Measurements from ENCODE around the gene FARSB. TPM values are rescaled to one million over a fixed set of nuclear protein-coding genes. Genes with fewer than 3 reads are reported as not detected.

Gene FARSB
- polyA plus RNA-seq, 1 donor from 2014 or later, result 15.2 TPM

DNA sequence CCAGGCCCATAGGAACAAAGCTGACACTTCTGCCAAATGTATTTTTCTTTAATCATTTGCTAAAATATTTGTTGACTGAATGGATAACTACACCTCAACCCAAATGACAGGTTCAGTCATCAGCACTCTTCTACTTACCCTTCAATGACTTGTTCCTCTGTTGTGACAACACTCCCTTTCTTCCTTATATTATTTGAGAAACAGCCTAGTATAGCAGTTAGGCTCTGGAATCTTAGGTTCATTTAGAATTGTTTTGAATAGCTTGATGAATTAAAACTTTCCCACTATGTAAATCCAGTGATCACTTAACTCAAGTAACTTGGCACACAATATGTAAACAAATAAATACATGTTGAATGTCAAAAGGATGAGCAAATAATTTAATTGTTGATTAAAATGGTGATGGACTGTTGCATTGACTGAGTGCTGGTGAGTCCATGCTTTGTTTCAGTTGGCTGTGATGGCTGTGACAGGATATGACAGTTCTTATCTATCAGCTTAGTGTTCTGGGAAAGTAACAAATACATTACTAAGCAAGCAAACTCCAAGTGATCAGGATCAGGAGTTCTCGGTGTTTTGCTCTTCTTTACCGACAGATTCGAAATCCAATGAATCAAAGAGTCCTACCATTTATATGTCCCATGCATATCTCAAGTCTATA, 12.7 kb upstream of the FARSB start:
- H3K9ac ChIP-seq (ENCODE audit: low read length), result no peak overlapping the region
- peaks cover 31% of the 10 kb centered on the region for H3K27me3 ChIP-seq (ENCODE audit: insufficient read depth, low read depth, low read length)
- no peak overlapping the region for H2AFZ ChIP-seq (ENCODE audit: low read depth, low read length)
- H3F3A ChIP-seq (ENCODE audit: insufficient read depth, low read length, poor library complexity, severe bottlenecking), result no peaks in the 10 kb centered on the region
- H3K36me3 ChIP-seq (ENCODE audit: insufficient read depth, low read length), result no peaks in the 10 kb centered on the region
- H3K4me3 ChIP-seq (ENCODE audit: low read length), result no peak overlapping the region
- TF ChIP-seq POLR2AphosphoS5 (IDR thresholded peaks at IDR 0.05), result no peak
- TF ChIP-seq, protein P1, sequence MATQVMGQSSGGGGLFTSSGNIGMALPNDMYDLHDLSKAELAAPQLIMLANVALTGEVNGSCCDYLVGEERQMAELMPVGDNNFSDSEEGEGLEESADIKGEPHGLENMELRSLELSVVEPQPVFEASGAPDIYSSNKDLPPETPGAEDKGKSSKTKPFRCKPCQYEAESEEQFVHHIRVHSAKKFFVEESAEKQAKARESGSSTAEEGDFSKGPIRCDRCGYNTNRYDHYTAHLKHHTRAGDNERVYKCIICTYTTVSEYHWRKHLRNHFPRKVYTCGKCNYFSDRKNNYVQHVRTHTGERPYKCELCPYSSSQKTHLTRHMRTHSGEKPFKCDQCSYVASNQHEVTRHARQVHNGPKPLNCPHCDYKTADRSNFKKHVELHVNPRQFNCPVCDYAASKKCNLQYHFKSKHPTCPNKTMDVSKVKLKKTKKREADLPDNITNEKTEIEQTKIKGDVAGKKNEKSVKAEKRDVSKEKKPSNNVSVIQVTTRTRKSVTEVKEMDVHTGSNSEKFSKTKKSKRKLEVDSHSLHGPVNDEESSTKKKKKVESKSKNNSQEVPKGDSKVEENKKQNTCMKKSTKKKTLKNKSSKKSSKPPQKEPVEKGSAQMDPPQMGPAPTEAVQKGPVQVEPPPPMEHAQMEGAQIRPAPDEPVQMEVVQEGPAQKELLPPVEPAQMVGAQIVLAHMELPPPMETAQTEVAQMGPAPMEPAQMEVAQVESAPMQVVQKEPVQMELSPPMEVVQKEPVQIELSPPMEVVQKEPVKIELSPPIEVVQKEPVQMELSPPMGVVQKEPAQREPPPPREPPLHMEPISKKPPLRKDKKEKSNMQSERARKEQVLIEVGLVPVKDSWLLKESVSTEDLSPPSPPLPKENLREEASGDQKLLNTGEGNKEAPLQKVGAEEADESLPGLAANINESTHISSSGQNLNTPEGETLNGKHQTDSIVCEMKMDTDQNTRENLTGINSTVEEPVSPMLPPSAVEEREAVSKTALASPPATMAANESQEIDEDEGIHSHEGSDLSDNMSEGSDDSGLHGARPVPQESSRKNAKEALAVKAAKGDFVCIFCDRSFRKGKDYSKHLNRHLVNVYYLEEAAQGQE (IDR thresholded peaks at IDR 0.05; ENCODE audit: borderline replicate concordance), result no peak
- no peak for TF ChIP-seq RAD21 (conservative IDR thresholded peaks at IDR 0.05)
- no peak for TF ChIP-seq MXI1 (conservative IDR thresholded peaks at IDR 0.05; ENCODE audit: poor library complexity, severe bottlenecking)
- TF ChIP-seq SMC3 (conservative IDR thresholded peaks at IDR 0.05; ENCODE audit: poor library complexity), result no peak
- no peak overlapping the region for H3K4me2 ChIP-seq (ENCODE audit: low read length)
- H3K9me3 ChIP-seq (ENCODE audit: low read length), result no peaks in the 10 kb centered on the region
- H3K27ac ChIP-seq (ENCODE audit: low read length), result no peak overlapping the region
- H3K9me2 ChIP-seq (ENCODE audit: insufficient read depth, low read length), result no peaks in the 10 kb centered on the region
- H4K20me1 ChIP-seq (ENCODE audit: insufficient read depth), result no peaks in the 10 kb centered on the region
- no peaks in the 10 kb centered on the region for H3K79me2 ChIP-seq (replicated peaks; ENCODE audit: insufficient read depth, low read length)

DNA sequence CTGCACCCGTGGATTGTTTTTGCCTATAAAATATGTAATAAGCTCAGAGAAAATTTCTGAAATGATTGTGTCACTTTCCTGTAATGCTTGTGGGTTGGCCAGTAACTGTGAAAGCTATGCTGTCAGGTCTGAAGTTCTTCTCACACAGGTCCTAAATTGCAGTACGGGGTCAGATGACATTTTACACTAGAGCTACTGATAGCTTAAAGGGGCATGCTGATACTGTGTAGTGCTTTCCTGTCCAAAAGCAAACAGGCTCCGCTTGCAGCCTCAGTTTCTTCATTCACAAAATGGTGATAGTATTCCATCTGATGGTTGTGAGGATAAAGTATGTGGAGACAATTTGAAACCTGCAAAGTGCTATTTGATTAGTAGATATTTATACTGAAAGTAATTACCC, 7.6 kb upstream of the FARSB start:
- Histone ChIP-seq H3K9me2 (ENCODE audit: insufficient read depth, low read length) (no peaks in the 10 kb centered on the region), H3K79me2 (replicated peaks; ENCODE audit: insufficient read depth, low read length) (no peaks in the 10 kb centered on the region), H3K27me3 (ENCODE audit: insufficient read depth, low read depth, low read length) (no peaks in the 10 kb centered on the region), H4K20me1 (ENCODE audit: insufficient read depth) (no peaks in the 10 kb centered on the region), H3K9ac (ENCODE audit: low read length) (no peak overlapping the region), H3K9me3 (ENCODE audit: low read length) (no peaks in the 10 kb centered on the region), H3F3A (ENCODE audit: insufficient read depth, low read length, poor library complexity, severe bottlenecking) (no peaks in the 10 kb centered on the region), H3K4me3 (ENCODE audit: low read length) (no peak overlapping the region), H2AFZ (ENCODE audit: low read depth, low read length) (no peak overlapping the region), H3K36me3 (ENCODE audit: insufficient read depth, low read length) (no peaks in the 10 kb centered on the region), H3K4me2 (ENCODE audit: low read length) (no peak overlapping the region), H3K27ac (ENCODE audit: low read length) (no peak overlapping the region)
- TF ChIP-seq, protein P1 (IDR thresholded peaks at IDR 0.05; ENCODE audit: borderline replicate concordance), result no peak
- TF ChIP-seq EZH2 (IDR thresholded peaks at IDR 0.05; ENCODE audit: borderline replicate concordance, insufficient read depth, low read length, poor library complexity, severe bottlenecking), result no peak
- TF ChIP-seq MXI1 (conservative IDR thresholded peaks at IDR 0.05; ENCODE audit: poor library complexity, severe bottlenecking), result no peak

Measured in neural cell (in vitro differentiated cells).